CD4-positive, CD25-positive, alpha-beta regulatory T cell (primary cell): ENCODE results near the gene IL9R. TPM values are rescaled to one million over a fixed set of nuclear protein-coding genes. Genes with fewer than 3 reads are reported as not detected.

Experiments used
- ATAC-seq, 2 donors: fragments of 150-1000 bp; cut with Tn5 transposase; one replicate each; pipeline ENCODE4 v1.10.0; 2021; ENCODE audit warnings: low read depth in 2 of 2, moderate number of reproducible peaks in 2 of 2, moderate library complexity in 1 of 2
- DNase-seq, 3 donors: peaks; one replicate each; pipeline versions ENCODE4 v3.0.0 to v3.0.0-alpha.2; 2012 to 2022; ENCODE audit warnings: mixed read lengths in 1 of 3
- H3K27ac ChIP-seq: one replicate; pipeline ENCODE4 v1.7.0; 2013; ENCODE audit warnings: mild to moderate bottlenecking, low read length; ENCODE audit not compliant: insufficient read depth, poor library complexity, severe bottlenecking
- H3K27me3 ChIP-seq: one replicate; pipeline ENCODE4 v1.7.0; 2013; ENCODE audit warnings: low read length; ENCODE audit not compliant: control insufficient read depth, insufficient read depth
- H3K36me3 ChIP-seq: one replicate; pipeline ENCODE4 v1.7.0; 2013; ENCODE audit warnings: mild to moderate bottlenecking, low read length, moderate library complexity; ENCODE audit not compliant: control insufficient read depth, insufficient read depth
- H3K4me1 ChIP-seq: 2 replicates; pipeline ENCODE4 v1.7.0; 2013; ENCODE audit warnings: mild to moderate bottlenecking, low read length; ENCODE audit not compliant: insufficient read depth, control insufficient read depth, poor library complexity, severe bottlenecking
- H3K4me3 ChIP-seq: one replicate; pipeline ENCODE4 v1.7.0; 2013; ENCODE audit warnings: low read depth, mild to moderate bottlenecking, low read length, moderate library complexity
- H3K9me3 ChIP-seq, 2 experiments: 1 replicate in 1 of 2; 2 replicates in 1 of 2; pipeline ENCODE4 v1.7.0; 2013; ENCODE audit warnings: low read length in 2 of 2, mild to moderate bottlenecking in 1 of 2, moderate library complexity in 1 of 2; ENCODE audit not compliant: control insufficient read depth in 2 of 2
- H3K27ac Mint-ChIP-seq, 3 donors: one replicate each; pipeline ENCODE4 v1.8.0; 2020 to 2022; ENCODE audit warnings: mild to moderate bottlenecking in 3 of 3, mixed read lengths in 3 of 3, moderate library complexity in 2 of 3
- H3K27me3 Mint-ChIP-seq: one replicate; pipeline ENCODE4 v1.8.0; 2022; ENCODE audit warnings: mild to moderate bottlenecking, mixed read lengths
- H3K36me3 Mint-ChIP-seq: one replicate; pipeline ENCODE4 v1.8.0; 2020; ENCODE audit warnings: mixed read lengths
- H3K4me1 Mint-ChIP-seq, 4 donors: one replicate each; pipeline ENCODE4 v1.8.0; 2020 to 2022; ENCODE audit warnings: mixed read lengths in 4 of 4, mild to moderate bottlenecking in 1 of 4
- H3K4me3 Mint-ChIP-seq, 4 donors: one replicate each; pipeline ENCODE4 v1.8.0; 2020 to 2022; ENCODE audit warnings: mild to moderate bottlenecking in 4 of 4, mixed read lengths in 4 of 4, moderate library complexity in 3 of 4
- H3K9me3 Mint-ChIP-seq, 7 donors: one replicate each; pipeline ENCODE4 v1.8.0; 2020 to 2022; ENCODE audit warnings: mixed read lengths in 7 of 7, mild to moderate bottlenecking in 3 of 7, moderate library complexity in 2 of 7
- polyA plus RNA-seq, 4 donors: library from polyadenylated mRNA; unstranded; fragments of 300-500 nt; fragmentation: Illumina TruSeq; gene quantifications; one replicate each; pipeline ENCODE4 v1.2.3, GENCODE V29; 2021
- total RNA-seq: library from RNA; stranded (reverse); gene quantifications from one replicate; pipeline ENCODE4 v1.2.3, GENCODE V29; 2022

Gene IL9R
- total RNA-seq (4.5 TPM), polyA plus RNA-seq (1 to 10 TPM in 3 of 4 donors, under 1 TPM in 1; 0.93 to 4.0 (median 1.6) TPM)

GRCh38 chrX:155997436-155997835, at the start of gene IL9R:
TSS of gene IL9R (plus strand) at chrX:155997696. CDS start at chrX:155997760, 64 bp downstream.
- H3K27me3 Mint-ChIP-seq = no peaks in the 10 kb centered on the region
- H3K4me3 Mint-ChIP-seq = peak within 1 kb of the TSS in 2 of 4 donors; percentile 17 to 35
- Histone ChIP-seq H3K27me3 (no peaks in the 10 kb centered on the region), H3K27ac (no peak within 1 kb of the TSS), H3K36me3 (no peaks in the 10 kb centered on the region), H3K4me1 (peaks cover 3% of the 10 kb centered on the region), H3K9me3 (no peaks in the 10 kb centered on the region), H3K4me3 (no peak within 1 kb of the TSS)
- no peaks in the 10 kb centered on the region for H3K36me3 Mint-ChIP-seq
- DNase-seq (peak; percentile 5 to 58 (median 8)), ATAC-seq (peak; percentile 70 to 75)
- H3K4me1 Mint-ChIP-seq = peaks cover 0 to 18% (median 9%) of the 10 kb centered on the region in 4 donors
- peak within 1 kb of the TSS in 2 of 3 donors; percentile 90 to 93 for H3K27ac Mint-ChIP-seq
- H3K9me3 Mint-ChIP-seq = no peaks in the 10 kb centered on the region

- no peak overlapping the region for H3K27ac ChIP-seq
- peaks cover 7% of the 10 kb centered on the region for H3K36me3 Mint-ChIP-seq
- H3K9me3 Mint-ChIP-seq = peaks cover 0 to 4% (median 0%) of the 10 kb centered on the region in 7 donors
- no peak overlapping the region for H3K27ac Mint-ChIP-seq
- no peak for ATAC-seq
- no peaks in the 10 kb centered on the region for H3K4me1 Mint-ChIP-seq
- H3K27me3 Mint-ChIP-seq = no peaks in the 10 kb centered on the region
- DNase-seq = no peak
- H3K36me3 ChIP-seq = peaks cover 7% of the 10 kb centered on the region
- H3K27me3 ChIP-seq = no peaks in the 10 kb centered on the region
- no peaks in the 10 kb centered on the region for H3K4me1 ChIP-seq
- H3K4me3 Mint-ChIP-seq = no peak overlapping the region
- H3K9me3 ChIP-seq = no peaks in the 10 kb centered on the region
- H3K4me3 ChIP-seq = no peak overlapping the region
These were observed 48.4 kb upstream of the IL9R start for GRCh38 chrX:155949098-155949497.

GRCh38 chrX:155951237-155951789, 46.2 kb upstream of the IL9R start:
- no peak overlapping the region for H3K4me3 ChIP-seq
- H3K27me3 Mint-ChIP-seq = no peaks in the 10 kb centered on the region
- H3K4me3 Mint-ChIP-seq = no peak overlapping the region
- H3K27ac Mint-ChIP-seq = no peak overlapping the region
- DNase-seq = no peak
- H3K27me3 ChIP-seq = no peaks in the 10 kb centered on the region
- H3K9me3 ChIP-seq = no peaks in the 10 kb centered on the region
- H3K4me1 Mint-ChIP-seq = no peaks in the 10 kb centered on the region
- no peaks in the 10 kb centered on the region for H3K36me3 ChIP-seq
- no peaks in the 10 kb centered on the region for H3K4me1 ChIP-seq
- no peak overlapping the region for H3K27ac ChIP-seq
- H3K36me3 Mint-ChIP-seq = peaks cover 6% of the 10 kb centered on the region
- peaks cover 0 to 6% (median 0%) of the 10 kb centered on the region in 7 donors for H3K9me3 Mint-ChIP-seq
- no peak for ATAC-seq

- Histone ChIP-seq H3K9me3 (no peaks in the 10 kb centered on the region), H3K4me3 (no peak overlapping the region), H3K36me3 (no peaks in the 10 kb centered on the region), H3K27ac (no peak overlapping the region), H3K4me1 (no peaks in the 10 kb centered on the region), H3K27me3 (no peaks in the 10 kb centered on the region)
- H3K27me3 Mint-ChIP-seq = no peaks in the 10 kb centered on the region
- peaks cover 0 to 6% (median 0%) of the 10 kb centered on the region in 7 donors for H3K9me3 Mint-ChIP-seq
- no peak overlapping the region for H3K27ac Mint-ChIP-seq
- H3K4me3 Mint-ChIP-seq = no peak overlapping the region
- DNase-seq (no peak), ATAC-seq (no peak)
- H3K4me1 Mint-ChIP-seq = no peaks in the 10 kb centered on the region
- H3K36me3 Mint-ChIP-seq = peaks cover 6% of the 10 kb centered on the region
These were observed 44.4 kb upstream of the IL9R start for GRCh38 chrX:155953055-155953454.

- ATAC-seq (no peak), DNase-seq (no peak)
- H3K4me3 Mint-ChIP-seq = no peak overlapping the region
- Histone ChIP-seq H3K27ac (no peak overlapping the region), H3K36me3 (no peaks in the 10 kb centered on the region), H3K27me3 (no peaks in the 10 kb centered on the region), H3K4me1 (no peaks in the 10 kb centered on the region), H3K9me3 (no peaks in the 10 kb centered on the region), H3K4me3 (no peak overlapping the region)
- peaks cover 6% of the 10 kb centered on the region for H3K36me3 Mint-ChIP-seq
- no peaks in the 10 kb centered on the region for H3K4me1 Mint-ChIP-seq
- H3K27ac Mint-ChIP-seq = no peak overlapping the region
- peaks cover 0 to 6% (median 0%) of the 10 kb centered on the region in 7 donors for H3K9me3 Mint-ChIP-seq
- no peaks in the 10 kb centered on the region for H3K27me3 Mint-ChIP-seq
These were observed 42.7 kb upstream of the IL9R start for GRCh38 chrX:155954793-155955192.

- DNase-seq (no peak), ATAC-seq (no peak)
- no peak overlapping the region for H3K27ac Mint-ChIP-seq
- no peaks in the 10 kb centered on the region for H3K9me3 ChIP-seq
- no peaks in the 10 kb centered on the region for H3K27me3 Mint-ChIP-seq
- no peaks in the 10 kb centered on the region for H3K36me3 ChIP-seq
- no peaks in the 10 kb centered on the region for H3K4me1 ChIP-seq
- H3K9me3 Mint-ChIP-seq = peaks cover 0 to 6% (median 0%) of the 10 kb centered on the region in 7 donors
- H3K27ac ChIP-seq = no peak overlapping the region
- H3K4me3 ChIP-seq = no peak overlapping the region
- no peaks in the 10 kb centered on the region for H3K27me3 ChIP-seq
- peaks cover 6% of the 10 kb centered on the region for H3K36me3 Mint-ChIP-seq
- H3K4me3 Mint-ChIP-seq = no peak overlapping the region
- H3K4me1 Mint-ChIP-seq = no peaks in the 10 kb centered on the region
These were observed 41.4 kb upstream of the IL9R start for GRCh38 chrX:155956099-155956498.

- no peak overlapping the region for H3K4me3 ChIP-seq
These were observed 40.8 kb upstream of the IL9R start for GRCh38 chrX:155956649-155957048.

GRCh38 chrX:155957843-155958242, 39.7 kb upstream of the IL9R start:
- Histone ChIP-seq H3K27me3 (no peaks in the 10 kb centered on the region), H3K27ac (no peak overlapping the region), H3K4me3 (no peak overlapping the region), H3K9me3 (peaks cover 0 to under 1% of the 10 kb centered on the region in 2 experiments), H3K36me3 (no peaks in the 10 kb centered on the region), H3K4me1 (no peaks in the 10 kb centered on the region)
- Mint-ChIP-seq H3K4me3 (no peak overlapping the region), H3K9me3 (peaks cover 0 to 6% (median 0%) of the 10 kb centered on the region in 7 donors), H3K36me3 (peaks cover 6% of the 10 kb centered on the region), H3K27me3 (peaks cover 7% of the 10 kb centered on the region), H3K27ac (no peak overlapping the region), H3K4me1 (no peaks in the 10 kb centered on the region)
- DNase-seq (no peak), ATAC-seq (no peak)

More at GRCh38 chrX:155956649-155957048, 40.8 kb upstream of the IL9R start:
- no peak for ATAC-seq
- no peaks in the 10 kb centered on the region for H3K4me1 Mint-ChIP-seq
- H3K9me3 Mint-ChIP-seq = peaks cover 0 to 6% (median 0%) of the 10 kb centered on the region in 7 donors
- H3K36me3 Mint-ChIP-seq = peaks cover 6% of the 10 kb centered on the region
- no peak overlapping the region for H3K27ac Mint-ChIP-seq
- DNase-seq = no peak
- no peak overlapping the region for H3K27ac ChIP-seq
- H3K27me3 ChIP-seq = no peaks in the 10 kb centered on the region
- peaks cover 2% of the 10 kb centered on the region for H3K27me3 Mint-ChIP-seq
- H3K36me3 ChIP-seq = no peaks in the 10 kb centered on the region
- H3K4me1 ChIP-seq = no peaks in the 10 kb centered on the region
- H3K4me3 Mint-ChIP-seq = no peak overlapping the region
- no peaks in the 10 kb centered on the region for H3K9me3 ChIP-seq
